Measurements from ENCODE around the gene PPP1R16B.

PPP1R16B gene

GRCh38 chr20:38946836-38947235 is 141.3 kb downstream of the PPP1R16B start:
- no peaks in the 10 kb centered on the region for H3K27me3 ChIP-seq (ENCODE audit: insufficient read depth, insufficient read length)
- no peak for TF ChIP-seq SUZ12 (IDR thresholded peaks at IDR 0.05; ENCODE audit: extremely low read depth, insufficient read depth, insufficient read length)
- no peak overlapping the region for H3K4me3 ChIP-seq (ENCODE audit: insufficient read length, low read depth)
- H3K4me1 ChIP-seq (ENCODE audit: insufficient read depth, insufficient read length), result peaks cover 10% of the 10 kb centered on the region
- DNase-seq (ENCODE audit: low read depth, low spot score), result no peak
- peaks cover 86% of the 10 kb centered on the region for H3K36me3 ChIP-seq (ENCODE audit: insufficient read depth, insufficient read length, low read length)
- no peak overlapping the region for H3K9ac ChIP-seq (ENCODE audit: insufficient read length, low read depth)
- H3K9me3 ChIP-seq (ENCODE audit: insufficient read depth, low read length), result no peaks in the 10 kb centered on the region

- Histone ChIP-seq H3K4me3 (ENCODE audit: insufficient read length, low read depth) (no peak overlapping the region), H3K27me3 (ENCODE audit: insufficient read depth, insufficient read length) (no peaks in the 10 kb centered on the region), H3K9me3 (ENCODE audit: insufficient read depth, low read length) (no peaks in the 10 kb centered on the region), H3K36me3 (ENCODE audit: insufficient read depth, insufficient read length, low read length) (peaks cover 87% of the 10 kb centered on the region), H3K4me1 (ENCODE audit: insufficient read depth, insufficient read length) (peaks cover 14% of the 10 kb centered on the region), H3K9ac (ENCODE audit: insufficient read length, low read depth) (no peak overlapping the region)
- TF ChIP-seq ZNF274 (IDR thresholded peaks at IDR 0.05; ENCODE audit: low read depth, low read length), result no peak
- DNase-seq (ENCODE audit: low read depth, low spot score), result no peak
These were observed 142.4 kb downstream of the PPP1R16B start for GRCh38 chr20:38947931-38948362.

- Histone ChIP-seq H3K36me3 (ENCODE audit: insufficient read depth, insufficient read length, low read length) (peaks cover 80% of the 10 kb centered on the region), H3K4me1 (ENCODE audit: insufficient read depth, insufficient read length) (peaks cover 14% of the 10 kb centered on the region), H3K9ac (ENCODE audit: insufficient read length, low read depth) (no peak overlapping the region), H3K9me3 (ENCODE audit: insufficient read depth, low read length) (no peaks in the 10 kb centered on the region), H3K4me3 (ENCODE audit: insufficient read length, low read depth) (no peak overlapping the region), H3K27me3 (ENCODE audit: insufficient read depth, insufficient read length) (no peaks in the 10 kb centered on the region)
- TF ChIP-seq YY1 (IDR thresholded peaks at IDR 0.05; ENCODE audit: insufficient read depth, insufficient read length), result no peak
- no peak for DNase-seq (ENCODE audit: low read depth, low spot score)
These were observed 144.8 kb downstream of the PPP1R16B start for GRCh38 chr20:38950254-38950653.

- no peak for DNase-seq (ENCODE audit: low read depth, low spot score)
- peaks cover 69% of the 10 kb centered on the region for H3K36me3 ChIP-seq (ENCODE audit: insufficient read depth, insufficient read length, low read length)
- H3K9ac ChIP-seq (ENCODE audit: insufficient read length, low read depth), result no peak overlapping the region
These were observed 146.1 kb downstream of the PPP1R16B start for GRCh38 chr20:38951611-38952010.

GRCh38 chr20:38952153-38952552 is 146.7 kb downstream of the PPP1R16B start:
- H3K9me3 ChIP-seq (ENCODE audit: insufficient read depth, low read length), result no peaks in the 10 kb centered on the region
- H3K4me1 ChIP-seq (ENCODE audit: insufficient read depth, insufficient read length), result peaks cover 14% of the 10 kb centered on the region
- no peak for TF ChIP-seq YY1 (IDR thresholded peaks at IDR 0.05; ENCODE audit: insufficient read depth, insufficient read length)
- TF ChIP-seq SUZ12 (IDR thresholded peaks at IDR 0.05; ENCODE audit: extremely low read depth, insufficient read depth, insufficient read length), result no peak
- no peak for TF ChIP-seq ZNF274 (IDR thresholded peaks at IDR 0.05; ENCODE audit: low read depth, low read length)
- DNase-seq (ENCODE audit: low read depth, low spot score), result no peak
- H3K9ac ChIP-seq (ENCODE audit: insufficient read length, low read depth), result no peak overlapping the region
- no peak overlapping the region for H3K4me3 ChIP-seq (ENCODE audit: insufficient read length, low read depth)
- no peaks in the 10 kb centered on the region for H3K27me3 ChIP-seq (ENCODE audit: insufficient read depth, insufficient read length)
- H3K36me3 ChIP-seq (ENCODE audit: insufficient read depth, insufficient read length, low read length), result peaks cover 64% of the 10 kb centered on the region

More at GRCh38 chr20:38951611-38952010, 146.1 kb downstream of the PPP1R16B start:
- Histone ChIP-seq H3K4me1 (ENCODE audit: insufficient read depth, insufficient read length) (peaks cover 14% of the 10 kb centered on the region), H3K27me3 (ENCODE audit: insufficient read depth, insufficient read length) (no peaks in the 10 kb centered on the region), H3K9me3 (ENCODE audit: insufficient read depth, low read length) (no peaks in the 10 kb centered on the region), H3K4me3 (ENCODE audit: insufficient read length, low read depth) (no peak overlapping the region)
- TF ChIP-seq SUZ12 (IDR thresholded peaks at IDR 0.05; ENCODE audit: extremely low read depth, insufficient read depth, insufficient read length) (no peak), YY1 (IDR thresholded peaks at IDR 0.05; ENCODE audit: insufficient read depth, insufficient read length) (no peak), ZNF274 (IDR thresholded peaks at IDR 0.05; ENCODE audit: low read depth, low read length) (no peak)

- Histone ChIP-seq H3K27me3 (ENCODE audit: insufficient read depth, insufficient read length) (no peaks in the 10 kb centered on the region), H3K4me1 (ENCODE audit: insufficient read depth, insufficient read length) (peaks cover 9% of the 10 kb centered on the region), H3K9me3 (ENCODE audit: insufficient read depth, low read length) (no peaks in the 10 kb centered on the region), H3K9ac (ENCODE audit: insufficient read length, low read depth) (no peak overlapping the region), H3K4me3 (ENCODE audit: insufficient read length, low read depth) (no peak overlapping the region), H3K36me3 (ENCODE audit: insufficient read depth, insufficient read length, low read length) (peaks cover 48% of the 10 kb centered on the region)
- TF ChIP-seq YY1 (IDR thresholded peaks at IDR 0.05; ENCODE audit: insufficient read depth, insufficient read length), result no peak
- no peak for TF ChIP-seq SUZ12 (IDR thresholded peaks at IDR 0.05; ENCODE audit: extremely low read depth, insufficient read depth, insufficient read length)
- TF ChIP-seq ZNF274 (IDR thresholded peaks at IDR 0.05; ENCODE audit: low read depth, low read length), result no peak
- DNase-seq (ENCODE audit: low read depth, low spot score), result no peak
These were observed 148.3 kb downstream of the PPP1R16B start for GRCh38 chr20:38953630-38954340.

GRCh38 chr20:38957235-38957876 is 151.9 kb downstream of the PPP1R16B start:
- Histone ChIP-seq H3K9me3 (ENCODE audit: insufficient read depth, low read length) (no peaks in the 10 kb centered on the region), H3K36me3 (ENCODE audit: insufficient read depth, insufficient read length, low read length) (peaks cover 16% of the 10 kb centered on the region), H3K4me3 (ENCODE audit: insufficient read length, low read depth) (no peak overlapping the region), H3K27me3 (ENCODE audit: insufficient read depth, insufficient read length) (no peaks in the 10 kb centered on the region), H3K4me1 (ENCODE audit: insufficient read depth, insufficient read length) (no peaks in the 10 kb centered on the region), H3K9ac (ENCODE audit: insufficient read length, low read depth) (no peak overlapping the region)
- TF ChIP-seq ZNF274 (IDR thresholded peaks at IDR 0.05; ENCODE audit: low read depth, low read length), result no peak
- TF ChIP-seq YY1 (IDR thresholded peaks at IDR 0.05; ENCODE audit: insufficient read depth, insufficient read length), result no peak
- TF ChIP-seq SUZ12 (IDR thresholded peaks at IDR 0.05; ENCODE audit: extremely low read depth, insufficient read depth, insufficient read length), result no peak
- no peak for DNase-seq (ENCODE audit: low read depth, low spot score)

Measured in NT2/D1 (cell line).